ENCODE measurements around the gene PGM2L1.

Gene PGM2L1

DNA sequence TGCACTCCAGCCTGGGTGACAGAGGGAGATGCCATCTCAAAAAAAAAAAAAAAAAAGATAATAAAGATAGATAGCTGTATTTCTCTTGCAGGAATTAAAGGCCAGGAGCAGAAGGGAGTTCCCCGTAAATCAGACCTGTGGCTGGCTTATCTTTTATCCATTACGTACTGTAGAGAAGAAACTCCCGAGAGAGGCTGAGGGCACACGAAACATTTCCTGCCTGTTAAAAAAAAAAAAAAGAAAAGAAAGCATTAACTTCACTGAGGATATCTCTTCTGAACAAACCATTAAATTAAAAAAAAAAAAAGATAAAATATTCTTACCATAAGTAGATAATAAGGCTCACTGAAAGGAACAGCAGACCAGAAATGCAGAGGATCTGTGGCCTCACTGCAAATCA lies 109.3 kb downstream of the PGM2L1 start:
- no peak overlapping the region for H2AFZ ChIP-seq (ENCODE audit: low read depth, low read length)
- H3K36me3 ChIP-seq (ENCODE audit: insufficient read depth, low read length), result no peaks in the 10 kb centered on the region
- H3K4me3 ChIP-seq (ENCODE audit: low read length), result no peak overlapping the region
- H3K9me3 ChIP-seq (ENCODE audit: low read length), result no peaks in the 10 kb centered on the region
- no peaks in the 10 kb centered on the region for H3K27me3 ChIP-seq (ENCODE audit: insufficient read depth, low read length)
- no peaks in the 10 kb centered on the region for H3K4me1 ChIP-seq (ENCODE audit: insufficient read depth, low read length)

DNA sequence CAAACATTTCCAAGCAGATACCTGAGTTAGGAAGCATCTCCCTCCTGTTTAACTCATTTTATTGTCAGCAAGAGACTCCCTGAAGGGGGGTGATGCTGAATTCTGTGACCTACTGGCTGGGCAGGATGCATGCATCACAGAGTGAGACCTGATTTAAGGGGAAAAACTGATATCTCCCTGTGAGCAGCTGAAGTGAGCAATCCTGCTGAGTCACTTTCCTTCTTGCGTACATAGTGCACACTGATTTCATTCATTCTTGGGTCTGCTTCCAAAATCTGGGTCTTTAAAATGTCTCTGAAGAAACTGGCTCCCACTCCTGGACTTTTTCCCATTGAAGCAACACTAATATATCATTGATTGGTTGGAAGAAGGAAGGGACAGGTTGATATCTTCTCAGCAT lies 110.1 kb downstream of the PGM2L1 start:
- H2AFZ ChIP-seq (ENCODE audit: low read depth, low read length), result no peak overlapping the region
- H3K9me3 ChIP-seq (ENCODE audit: low read length), result no peaks in the 10 kb centered on the region
- no peak overlapping the region for H3K4me3 ChIP-seq (ENCODE audit: low read length)
- H3K27me3 ChIP-seq (ENCODE audit: insufficient read depth, low read length), result no peaks in the 10 kb centered on the region
- no peaks in the 10 kb centered on the region for H3K4me1 ChIP-seq (ENCODE audit: insufficient read depth, low read length)
- H3K36me3 ChIP-seq (ENCODE audit: insufficient read depth, low read length), result no peaks in the 10 kb centered on the region

DNA sequence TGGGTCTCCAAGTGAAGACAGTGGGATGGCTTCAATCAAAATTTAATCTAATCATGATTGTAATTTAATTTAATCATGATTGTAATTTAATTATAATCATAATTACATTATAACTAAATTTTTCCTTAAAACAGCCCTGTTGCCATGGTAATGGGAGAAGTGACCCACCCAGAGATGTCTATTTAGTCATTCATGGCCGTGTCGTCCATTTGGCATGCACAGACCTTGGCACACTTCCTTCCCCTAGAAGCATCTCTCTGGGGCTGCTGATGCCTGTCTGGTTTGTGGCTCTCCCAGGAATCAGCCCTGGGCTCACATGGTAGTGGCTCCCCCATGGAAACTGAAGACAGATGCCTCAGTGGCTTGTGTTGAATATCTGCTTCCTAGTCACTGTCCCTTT lies 113.8 kb downstream of the PGM2L1 start:
- H2AFZ ChIP-seq (ENCODE audit: low read depth, low read length), result no peak overlapping the region
- no peak overlapping the region for H3K4me3 ChIP-seq (ENCODE audit: low read length)
- no peaks in the 10 kb centered on the region for H3K9me3 ChIP-seq (ENCODE audit: low read length)
- no peaks in the 10 kb centered on the region for H3K4me1 ChIP-seq (ENCODE audit: insufficient read depth, low read length)
- no peaks in the 10 kb centered on the region for H3K36me3 ChIP-seq (ENCODE audit: insufficient read depth, low read length)
- no peaks in the 10 kb centered on the region for H3K27me3 ChIP-seq (ENCODE audit: insufficient read depth, low read length)

DNA sequence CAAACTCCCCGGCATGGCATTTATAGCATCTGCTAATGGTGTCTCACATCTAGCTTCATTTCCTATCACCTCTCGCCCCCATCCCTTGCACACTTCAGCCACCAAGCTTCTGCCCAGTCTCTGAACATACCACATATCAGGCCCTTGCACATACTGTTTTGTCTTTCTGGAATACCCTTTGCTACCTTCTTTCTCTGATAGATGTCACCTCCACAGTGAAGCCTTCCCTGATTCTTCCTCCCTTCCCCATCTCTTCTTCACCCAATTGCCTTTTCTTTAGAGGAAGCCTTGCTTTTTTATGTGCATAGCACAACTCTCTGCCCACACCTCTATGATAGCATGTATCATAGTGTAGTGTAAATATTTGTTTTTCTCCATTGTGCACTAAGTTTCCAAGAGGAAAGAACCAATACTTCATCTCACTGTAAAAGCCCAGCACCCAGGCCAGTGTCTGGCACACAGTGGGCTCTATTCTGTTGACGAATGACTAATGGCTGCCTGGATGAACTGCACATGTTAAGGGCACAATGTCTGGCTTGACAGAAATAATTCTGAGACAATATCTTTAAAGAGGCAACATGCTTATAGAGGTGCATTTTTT lies 114.6 kb downstream of the PGM2L1 start:
- no peaks in the 10 kb centered on the region for H3K4me1 ChIP-seq (ENCODE audit: insufficient read depth, low read length)
- H3K9me3 ChIP-seq (ENCODE audit: low read length), result no peaks in the 10 kb centered on the region
- no peak overlapping the region for H3K4me3 ChIP-seq (ENCODE audit: low read length)
- H3K27me3 ChIP-seq (ENCODE audit: insufficient read depth, low read length), result no peaks in the 10 kb centered on the region
- no peaks in the 10 kb centered on the region for H3K36me3 ChIP-seq (ENCODE audit: insufficient read depth, low read length)
- H2AFZ ChIP-seq (ENCODE audit: low read depth, low read length), result no peak overlapping the region

DNA sequence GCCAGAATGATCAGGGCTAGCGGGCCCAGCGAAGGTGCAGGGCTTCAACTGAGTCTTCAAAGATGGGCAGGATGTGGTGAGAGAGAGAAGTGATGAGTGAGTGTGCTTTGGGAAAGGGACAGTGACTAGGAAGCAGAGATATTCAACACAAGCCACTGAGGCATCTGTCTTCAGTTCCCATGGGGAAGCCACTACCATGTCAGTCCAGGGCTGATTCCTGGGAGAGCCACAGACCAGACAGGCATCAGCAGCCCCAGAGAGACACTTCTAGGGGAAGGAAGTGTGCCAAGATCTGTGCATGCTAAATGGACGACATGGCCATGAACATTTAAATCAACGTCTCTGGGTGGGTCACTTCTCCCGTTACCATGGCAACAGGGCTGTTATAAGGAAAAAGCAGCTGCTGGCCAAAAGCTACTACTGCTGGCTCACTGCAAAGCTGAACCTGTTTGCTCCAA lies 115.3 kb downstream of the PGM2L1 start:
- H3K36me3 ChIP-seq (ENCODE audit: insufficient read depth, low read length), result no peaks in the 10 kb centered on the region
- H3K4me3 ChIP-seq (ENCODE audit: low read length), result no peak overlapping the region
- no peaks in the 10 kb centered on the region for H3K27me3 ChIP-seq (ENCODE audit: insufficient read depth, low read length)

DNA sequence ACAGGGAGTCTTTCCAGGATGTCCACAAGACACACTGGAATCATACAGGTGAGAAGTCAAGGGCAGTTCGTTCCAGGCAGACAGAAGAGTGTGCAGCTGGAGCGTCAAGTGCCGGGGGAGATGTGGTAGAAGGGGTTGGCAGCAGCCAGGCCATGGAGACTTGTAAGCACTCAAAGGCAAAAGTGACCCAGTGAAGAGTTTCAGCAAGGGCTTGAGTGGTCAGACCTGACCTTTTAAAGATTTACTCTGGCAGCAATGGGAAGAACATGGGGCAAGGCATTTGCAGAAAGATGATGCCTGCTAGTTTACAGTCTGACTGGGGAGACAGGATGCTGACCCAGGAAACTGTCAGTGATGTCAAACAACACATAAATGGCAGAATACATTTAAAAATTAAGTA lies 115.8 kb downstream of the PGM2L1 start:
- H3K4me1 ChIP-seq (ENCODE audit: insufficient read depth, low read length), result no peaks in the 10 kb centered on the region
- no peak overlapping the region for H2AFZ ChIP-seq (ENCODE audit: low read depth, low read length)
- H3K27me3 ChIP-seq (ENCODE audit: insufficient read depth, low read length), result no peaks in the 10 kb centered on the region
- H3K9me3 ChIP-seq (ENCODE audit: low read length), result no peaks in the 10 kb centered on the region
- no peak overlapping the region for H3K4me3 ChIP-seq (ENCODE audit: low read length)
- no peaks in the 10 kb centered on the region for H3K36me3 ChIP-seq (ENCODE audit: insufficient read depth, low read length)

More for the DNA sequence above, 115.3 kb downstream of the PGM2L1 start:
- Histone ChIP-seq H2AFZ (ENCODE audit: low read depth, low read length) (no peak overlapping the region), H3K9me3 (ENCODE audit: low read length) (no peaks in the 10 kb centered on the region), H3K4me1 (ENCODE audit: insufficient read depth, low read length) (no peaks in the 10 kb centered on the region)

DNA sequence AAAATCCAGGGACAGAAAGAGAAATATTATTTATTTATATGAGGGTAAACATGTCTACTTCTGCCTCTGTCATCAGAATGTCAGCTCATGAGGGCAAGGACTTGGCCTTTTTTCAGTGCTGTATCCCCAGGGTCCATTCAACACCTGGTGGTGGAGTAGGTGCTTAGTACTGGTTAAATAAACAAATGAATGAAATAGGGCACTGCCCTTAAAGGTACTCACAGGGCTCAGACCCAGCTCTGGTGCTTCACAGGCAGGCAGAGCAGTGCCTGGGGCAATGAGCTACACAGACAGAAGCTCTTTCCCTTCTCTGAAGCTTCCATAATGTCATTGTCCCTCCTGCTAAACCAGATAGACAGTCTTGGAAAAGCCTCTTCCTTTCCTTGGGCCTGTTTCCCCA lies 117.7 kb downstream of the PGM2L1 start:
- H3K4me1 ChIP-seq (ENCODE audit: insufficient read depth, low read length), result no peaks in the 10 kb centered on the region
- H3K36me3 ChIP-seq (ENCODE audit: insufficient read depth, low read length), result no peaks in the 10 kb centered on the region
- H3K9me3 ChIP-seq (ENCODE audit: low read length), result no peaks in the 10 kb centered on the region
- no peak overlapping the region for H3K4me3 ChIP-seq (ENCODE audit: low read length)
- H3K27me3 ChIP-seq (ENCODE audit: insufficient read depth, low read length), result no peaks in the 10 kb centered on the region
- no peak overlapping the region for H2AFZ ChIP-seq (ENCODE audit: low read depth, low read length)
